Effector memory CD4-positive, alpha-beta T cell (primary cell): Measurements from ENCODE around the gene CLDN19.

Experiments
- DNase-seq, 3 donors: peaks; one replicate each; pipeline ENCODE4 v3.0.0-alpha.2; 2020
- H3K27ac ChIP-seq: 2 replicates; pipeline ENCODE4 v1.7.0; 2013; ENCODE audit warnings: mild to moderate bottlenecking, low read length, moderate library complexity; ENCODE audit not compliant: insufficient read depth, poor library complexity, severe bottlenecking
- H3K27me3 ChIP-seq: replicated peaks from 2 replicates; pipeline ENCODE4 v1.7.0; 2013; ENCODE audit warnings: mild to moderate bottlenecking, low read length; ENCODE audit not compliant: insufficient read depth, control insufficient read depth, poor library complexity, severe bottlenecking
- H3K36me3 ChIP-seq: 2 replicates; pipeline ENCODE4 v1.7.0; 2013; ENCODE audit warnings: mild to moderate bottlenecking, low read length, moderate library complexity; ENCODE audit not compliant: control insufficient read depth, insufficient read depth
- H3K4me1 ChIP-seq: 2 replicates; pipeline ENCODE4 v1.7.0; 2013; ENCODE audit warnings: low read length, mild to moderate bottlenecking; ENCODE audit not compliant: control insufficient read depth, insufficient read depth, poor library complexity, severe bottlenecking
- H3K4me3 ChIP-seq: 2 replicates; pipeline ENCODE4 v1.7.0; 2013; ENCODE audit warnings: low read length, low read depth, mild to moderate bottlenecking; ENCODE audit not compliant: insufficient read depth, poor library complexity, severe bottlenecking
- H3K9me3 ChIP-seq: 2 replicates; pipeline ENCODE4 v1.7.0; 2013; ENCODE audit warnings: mild to moderate bottlenecking, low read length, moderate library complexity; ENCODE audit not compliant: control insufficient read depth
- total RNA-seq, 3 donors: gene quantifications; one replicate each; lab custom pipeline; 2026; lab: John Stamatoyannopoulos, UW

Gene CLDN19, protein sequence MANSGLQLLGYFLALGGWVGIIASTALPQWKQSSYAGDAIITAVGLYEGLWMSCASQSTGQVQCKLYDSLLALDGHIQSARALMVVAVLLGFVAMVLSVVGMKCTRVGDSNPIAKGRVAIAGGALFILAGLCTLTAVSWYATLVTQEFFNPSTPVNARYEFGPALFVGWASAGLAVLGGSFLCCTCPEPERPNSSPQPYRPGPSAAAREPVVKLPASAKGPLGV
- total RNA-seq = 0 reads per million in 3 donors

DNA sequence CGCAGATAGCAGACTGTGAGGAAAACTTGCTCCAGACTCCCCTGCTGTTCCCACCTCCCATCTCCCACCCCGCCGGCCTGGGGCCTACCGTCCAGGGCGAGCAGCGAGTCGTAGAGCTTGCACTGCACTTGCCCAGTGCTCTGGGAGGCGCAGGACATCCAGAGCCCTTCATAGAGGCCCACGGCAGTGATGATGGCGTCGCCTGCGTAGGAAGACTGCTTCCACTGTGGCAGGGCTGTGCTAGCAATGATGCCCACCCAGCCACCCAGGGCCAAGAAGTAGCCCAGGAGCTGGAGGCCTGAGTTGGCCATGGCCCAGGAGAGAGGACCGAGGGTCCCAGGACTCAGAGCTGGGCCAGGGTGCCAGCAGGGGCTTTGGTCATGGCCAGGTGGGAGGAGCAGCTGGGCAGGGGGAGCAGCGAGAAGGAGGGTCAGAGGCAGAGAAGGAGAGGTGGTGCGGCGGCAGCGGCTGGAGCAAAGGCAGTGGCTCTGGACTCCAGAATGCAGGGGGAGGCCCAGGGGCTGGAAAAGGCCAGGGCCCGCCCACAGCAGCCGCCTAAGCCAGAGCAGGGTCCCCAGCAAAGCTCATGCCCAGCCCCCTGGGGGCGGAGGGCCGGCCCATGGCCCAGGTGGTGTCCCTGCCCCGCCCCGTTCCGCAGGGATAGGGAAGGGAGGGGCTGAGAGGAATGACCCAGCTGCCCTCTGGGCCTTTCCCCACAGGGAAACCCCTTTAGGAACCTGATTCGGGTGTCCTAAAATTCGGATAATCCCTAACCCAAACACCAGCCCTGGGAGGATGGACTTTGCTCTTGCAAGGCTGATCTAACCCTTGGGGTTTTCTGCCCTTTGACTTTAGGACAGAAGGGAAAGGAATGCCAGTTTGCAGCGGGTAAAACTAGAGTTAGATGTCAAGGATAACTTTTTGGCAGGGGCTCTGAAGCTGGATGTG lies at the start of gene CLDN19:
CLDN19 (minus strand) TSS at position 484 of the 948 bp plus-strand sequence; CDS start at position 311, 173 bp downstream.
- Histone ChIP-seq H3K27me3 (no peaks in the 10 kb centered on the region), H3K36me3 (no peaks in the 10 kb centered on the region), H3K27ac (no peak within 1 kb of the TSS), H3K4me1 (no peaks in the 10 kb centered on the region), H3K4me3 (no peak within 1 kb of the TSS), H3K9me3 (no peaks in the 10 kb centered on the region)
- DNase-seq = no peak

DNA sequence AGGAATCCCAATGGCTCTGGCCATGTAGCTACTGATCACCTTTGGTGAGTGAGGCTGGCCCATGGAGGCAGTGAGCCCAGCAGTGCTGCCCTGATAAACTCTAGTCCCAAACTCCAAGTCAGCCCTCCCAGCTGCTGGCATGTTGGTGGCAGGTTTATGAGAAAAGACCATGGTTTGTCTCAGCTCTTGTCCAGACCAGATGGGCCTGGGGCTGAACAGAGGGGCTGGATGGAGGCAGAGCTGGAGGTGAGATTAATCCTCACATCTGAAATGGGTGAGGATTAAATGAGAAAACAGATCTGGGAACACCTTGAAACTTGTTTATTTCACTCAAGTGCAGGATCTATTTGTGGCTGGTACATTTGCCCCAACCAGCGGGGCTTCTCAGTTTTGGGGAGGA lies 48.0 kb upstream of the CLDN19 start:
- no peaks in the 10 kb centered on the region for H3K27me3 ChIP-seq
- H3K27ac ChIP-seq = no peak overlapping the region
- H3K4me3 ChIP-seq = no peak overlapping the region
- H3K9me3 ChIP-seq = no peaks in the 10 kb centered on the region
- no peaks in the 10 kb centered on the region for H3K36me3 ChIP-seq
- peaks cover 10% of the 10 kb centered on the region for H3K4me1 ChIP-seq
- no peak for DNase-seq

DNA sequence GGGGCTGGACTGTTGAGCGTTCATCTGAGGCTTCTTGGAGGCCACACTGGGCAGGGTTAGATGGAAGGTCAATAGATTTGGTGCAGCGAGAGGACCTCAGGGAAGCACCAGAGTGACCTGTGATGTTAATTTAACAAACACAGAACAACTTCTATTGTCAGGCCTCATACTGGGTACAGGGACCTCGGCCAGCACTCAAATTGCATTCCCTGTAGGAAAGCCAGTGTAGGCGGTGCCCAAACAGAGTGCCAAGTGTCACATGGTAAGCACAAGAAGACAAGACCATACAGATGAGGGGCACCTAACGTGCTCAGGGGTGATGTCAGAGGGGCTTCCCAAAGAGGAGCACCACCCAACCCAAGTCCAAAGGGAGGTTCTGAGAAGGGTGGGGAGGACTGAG lies 46.1 kb upstream of the CLDN19 start:
- no peaks in the 10 kb centered on the region for H3K9me3 ChIP-seq
- no peak overlapping the region for H3K4me3 ChIP-seq
- no peak for DNase-seq
- peaks cover 10% of the 10 kb centered on the region for H3K4me1 ChIP-seq
- H3K27ac ChIP-seq = no peak overlapping the region
- no peaks in the 10 kb centered on the region for H3K36me3 ChIP-seq
- H3K27me3 ChIP-seq = no peaks in the 10 kb centered on the region

DNA sequence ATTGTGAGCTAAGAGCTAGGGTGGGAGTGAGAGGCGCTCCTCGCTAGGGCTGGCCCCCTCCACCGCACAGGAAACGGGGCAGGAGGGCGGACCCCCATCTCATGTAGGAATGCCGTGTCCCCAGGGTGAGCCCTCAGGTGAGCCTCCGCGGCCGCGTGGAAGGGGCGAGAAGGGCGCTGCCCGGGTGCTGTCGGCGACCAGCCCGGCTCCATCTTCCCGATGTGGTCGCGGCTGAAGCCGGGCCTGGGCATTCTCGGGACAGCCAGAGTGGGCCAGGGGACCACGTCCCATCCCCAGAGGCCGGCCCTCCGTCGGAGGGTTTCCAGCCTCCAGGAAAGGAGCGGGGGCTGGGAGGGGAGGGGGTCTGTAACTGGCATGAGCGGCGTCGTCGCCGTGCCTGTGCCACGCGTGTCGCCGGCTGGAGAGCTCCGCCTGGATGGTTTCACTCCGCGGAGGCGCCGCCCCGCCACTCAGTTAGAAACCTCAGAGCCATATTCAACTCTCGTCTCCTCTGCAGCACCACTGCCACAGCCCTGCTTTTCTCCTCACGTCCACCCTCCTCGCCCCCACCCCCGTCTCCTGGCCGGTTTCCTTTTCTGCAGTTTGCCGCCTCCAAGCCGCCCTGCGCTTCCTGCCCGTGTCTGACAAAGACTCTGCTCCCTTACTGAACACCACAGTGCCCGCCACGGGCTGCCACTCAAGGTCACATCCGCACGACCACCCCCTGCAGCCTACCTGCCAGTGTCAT lies 45.1 kb upstream of the CLDN19 start, which contains the start of gene TMEM269:
TMEM269 (plus strand) TSS at position 46 of the 748 bp plus-strand sequence. CDS start 4,903 bp downstream, outside the sequence.
- Histone ChIP-seq H3K36me3 (peaks cover 5% of the 10 kb centered on the region), H3K4me1 (peaks cover 10% of the 10 kb centered on the region), H3K27ac (no peak within 1 kb of the TSS), H3K9me3 (no peaks in the 10 kb centered on the region), H3K4me3 (peak within 1 kb of the TSS; percentile 41), H3K27me3 (no peaks in the 10 kb centered on the region)
- peak in 2 of 3 donors; percentile 4 to 7 for DNase-seq

DNA sequence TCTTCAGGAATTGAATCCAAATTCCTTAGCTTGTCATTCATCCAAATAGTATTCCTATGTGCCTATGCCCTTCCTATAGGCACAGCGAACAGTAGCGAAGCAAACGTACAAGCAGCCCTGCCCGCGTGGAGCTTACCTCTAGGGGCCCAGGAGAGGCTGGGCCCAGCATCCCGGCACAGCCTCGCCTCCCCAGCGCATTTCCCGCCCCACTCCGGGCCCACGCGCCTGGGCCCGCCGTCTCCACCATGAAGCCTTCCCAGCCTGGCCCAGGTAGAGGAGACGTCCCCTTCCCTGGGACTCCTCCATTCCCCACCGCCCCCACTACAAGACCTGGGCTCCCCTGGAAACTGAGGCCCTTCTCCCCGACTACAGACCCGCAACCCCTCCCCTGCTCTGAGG lies 44.5 kb upstream of the CLDN19 start:
- no peaks in the 10 kb centered on the region for H3K27me3 ChIP-seq
- H3K9me3 ChIP-seq = no peaks in the 10 kb centered on the region
- peaks cover 5% of the 10 kb centered on the region for H3K36me3 ChIP-seq
- no peak for DNase-seq
- no peak overlapping the region for H3K27ac ChIP-seq
- H3K4me1 ChIP-seq = peaks cover 10% of the 10 kb centered on the region
- peak overlapping the region; percentile 41 for H3K4me3 ChIP-seq

DNA sequence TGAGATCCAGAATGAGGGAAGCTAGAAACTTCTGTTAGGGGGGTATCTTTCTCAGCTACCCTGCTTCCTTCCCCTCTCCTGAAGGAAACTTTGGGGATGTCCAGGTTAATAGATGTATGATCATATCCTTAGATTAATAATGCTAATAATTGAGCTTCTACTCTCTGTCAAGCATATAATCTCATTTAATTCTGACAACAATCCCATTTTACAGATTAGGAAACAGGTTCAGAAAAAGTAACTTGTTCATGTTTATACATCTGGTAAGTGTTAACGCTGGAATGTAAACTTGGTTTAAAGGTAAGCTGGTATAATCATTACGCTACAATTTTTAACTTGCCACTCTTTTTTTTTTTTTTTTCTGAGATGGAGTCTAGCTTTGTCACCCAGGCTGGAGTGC lies 43.1 kb upstream of the CLDN19 start:
- Histone ChIP-seq H3K36me3 (peaks cover 5% of the 10 kb centered on the region), H3K9me3 (no peaks in the 10 kb centered on the region), H3K27ac (no peak overlapping the region), H3K27me3 (no peaks in the 10 kb centered on the region), H3K4me1 (peaks cover 10% of the 10 kb centered on the region), H3K4me3 (no peak overlapping the region)
- DNase-seq = no peak

DNA sequence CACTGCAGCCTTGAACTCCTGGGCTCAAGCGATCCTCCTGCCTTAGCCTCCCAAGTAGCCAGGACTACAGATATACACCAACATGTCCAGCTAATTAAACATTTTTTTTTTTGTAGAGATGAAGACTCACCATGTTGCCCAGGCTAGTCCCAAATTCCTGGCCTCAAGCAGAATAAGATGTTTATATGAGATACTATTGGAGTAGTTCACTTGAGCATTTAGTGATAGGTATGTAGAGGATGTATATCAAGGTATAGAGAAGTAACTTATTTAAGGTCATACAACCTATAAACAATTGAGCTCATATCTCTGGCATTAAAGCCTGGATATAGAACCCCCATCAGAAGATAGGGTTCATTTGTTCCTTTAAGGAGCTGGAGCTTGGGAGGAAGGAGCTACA lies 40.1 kb upstream of the CLDN19 start:
- DNase-seq = no peak
- Histone ChIP-seq H3K36me3 (peaks cover 22% of the 10 kb centered on the region), H3K9me3 (no peaks in the 10 kb centered on the region), H3K4me1 (peaks cover 4% of the 10 kb centered on the region), H3K4me3 (no peak overlapping the region), H3K27ac (no peak overlapping the region), H3K27me3 (no peaks in the 10 kb centered on the region)

DNA sequence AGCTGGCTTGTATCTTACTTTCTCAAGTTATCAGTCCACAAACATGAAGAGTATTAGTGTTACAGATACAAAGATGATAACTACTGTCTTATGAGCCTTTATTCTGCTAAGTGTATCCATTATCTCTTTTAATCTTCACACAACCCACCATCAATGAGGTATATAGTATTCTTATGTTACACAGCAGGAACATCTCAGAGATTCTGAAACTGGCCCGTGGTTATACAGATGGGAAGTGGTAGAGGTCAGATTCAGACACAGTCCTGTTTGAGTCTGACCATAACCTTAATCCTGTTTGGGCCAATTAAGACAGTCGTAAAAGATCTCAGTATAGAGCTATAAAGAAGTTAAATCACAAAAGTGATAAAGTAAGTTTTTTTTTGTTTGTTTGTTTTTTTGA lies 39.7 kb upstream of the CLDN19 start:
- H3K4me3 ChIP-seq = no peak overlapping the region
- no peaks in the 10 kb centered on the region for H3K9me3 ChIP-seq
- no peak for DNase-seq
- H3K4me1 ChIP-seq = no peaks in the 10 kb centered on the region
- H3K36me3 ChIP-seq = peaks cover 26% of the 10 kb centered on the region
- H3K27me3 ChIP-seq = no peaks in the 10 kb centered on the region
- H3K27ac ChIP-seq = no peak overlapping the region

DNA sequence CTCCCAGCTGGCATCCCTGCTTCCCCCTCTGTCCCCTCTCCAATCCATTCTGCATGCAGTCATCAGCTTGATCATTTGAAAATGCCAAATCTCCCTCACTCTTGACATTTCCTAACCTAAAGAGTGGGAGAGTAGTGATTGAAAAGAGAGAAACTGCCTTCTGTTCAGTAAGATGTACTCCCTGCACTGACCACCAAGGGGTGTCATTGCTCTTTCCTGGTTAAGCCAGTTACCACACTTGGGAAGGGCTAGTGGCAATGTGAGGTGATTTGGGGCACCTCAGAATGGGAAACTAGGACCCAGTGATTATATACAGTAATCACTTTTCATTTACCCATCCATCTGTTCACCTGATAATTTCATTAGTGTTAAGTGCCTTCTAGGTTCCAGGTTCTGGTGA lies 37.8 kb upstream of the CLDN19 start:
- Histone ChIP-seq H3K4me1 (no peaks in the 10 kb centered on the region), H3K27me3 (no peaks in the 10 kb centered on the region), H3K27ac (no peak overlapping the region), H3K36me3 (peaks cover 36% of the 10 kb centered on the region), H3K4me3 (no peak overlapping the region), H3K9me3 (no peaks in the 10 kb centered on the region)
- peak in 1 of 3 donors; percentile 7 for DNase-seq
